Stimulated activated CD8-positive, alpha-beta memory T cell treated with anti-CD3 and anti-CD28 coated beads, Interleukin-4, amount 100 ng/mL, for 48 hours (primary cell): Measurements from ENCODE around the gene LDHD.

ENCODE experiments used
- DNase-seq: peaks from one replicate; pipeline ENCODE4 v3.0.0-alpha.2; 2020

LDHD gene

DNA sequence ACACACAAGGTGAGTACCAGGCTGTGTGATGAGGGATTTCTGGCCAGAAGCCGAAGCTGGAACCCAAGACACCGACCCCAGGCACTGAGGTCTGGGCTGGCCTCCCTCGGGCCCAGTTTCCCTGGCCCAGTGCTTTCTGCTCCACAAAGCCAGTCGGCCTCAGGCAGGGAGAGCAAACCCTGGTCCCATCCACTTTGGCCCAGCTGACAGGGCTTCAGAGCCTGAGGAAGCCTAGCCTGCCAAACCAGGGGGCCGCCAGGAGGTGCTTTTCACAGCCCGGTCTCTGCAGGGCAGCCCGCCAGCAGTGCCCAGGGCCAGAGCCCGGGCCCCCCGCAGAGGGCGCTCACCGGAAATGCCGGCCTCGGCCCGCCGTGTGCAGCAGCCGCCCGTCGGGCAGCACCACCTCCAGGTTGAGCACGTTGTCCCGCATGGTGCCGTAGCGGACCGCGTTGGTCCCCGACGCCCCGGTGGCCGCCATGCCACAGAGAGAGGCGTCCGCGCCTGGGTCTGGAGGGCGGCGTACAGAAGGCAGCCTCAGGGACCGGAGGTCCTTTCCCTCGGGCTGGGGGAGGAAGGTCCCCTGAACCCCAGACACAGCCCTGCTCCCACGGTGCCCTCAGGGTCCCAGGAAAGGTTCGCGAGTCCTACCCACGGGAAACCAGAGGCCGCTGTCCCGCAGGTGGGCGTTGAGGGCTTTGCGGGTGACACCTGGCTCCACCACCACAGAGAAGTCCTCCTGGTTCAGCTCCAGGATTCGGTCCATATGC, 2.2 kb downstream of the LDHD start:
- DNase-seq: no peak

DNA sequence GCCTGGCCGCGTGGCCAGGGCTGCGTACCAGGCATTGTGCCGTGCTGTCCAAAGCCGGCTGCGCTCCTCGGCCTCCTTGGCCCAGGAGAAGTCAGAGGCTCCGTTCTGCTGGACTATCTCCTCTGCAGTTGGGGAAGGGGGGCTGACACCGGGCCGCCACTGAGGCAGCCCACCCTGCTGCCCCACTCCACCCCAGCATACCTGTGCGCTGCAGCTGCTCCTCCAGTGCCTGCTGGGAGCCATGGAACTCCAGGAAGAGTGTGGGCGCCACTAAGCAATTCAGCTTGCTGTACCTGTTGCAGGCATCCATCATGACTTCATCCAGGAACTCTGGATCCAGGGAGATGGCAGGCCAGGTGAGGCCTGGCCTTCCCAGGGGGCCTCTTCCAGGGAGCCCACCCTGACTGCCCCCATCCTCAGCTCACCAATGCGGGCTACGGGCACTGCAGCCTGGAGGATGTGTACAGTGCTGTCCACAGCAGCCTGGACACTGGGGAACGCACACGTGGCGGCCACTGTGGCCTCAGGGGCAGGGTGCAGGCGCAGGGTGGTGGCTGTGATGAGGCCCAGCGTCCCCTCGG, 2.9 kb downstream of the LDHD start:
- DNase-seq: no peak

DNA sequence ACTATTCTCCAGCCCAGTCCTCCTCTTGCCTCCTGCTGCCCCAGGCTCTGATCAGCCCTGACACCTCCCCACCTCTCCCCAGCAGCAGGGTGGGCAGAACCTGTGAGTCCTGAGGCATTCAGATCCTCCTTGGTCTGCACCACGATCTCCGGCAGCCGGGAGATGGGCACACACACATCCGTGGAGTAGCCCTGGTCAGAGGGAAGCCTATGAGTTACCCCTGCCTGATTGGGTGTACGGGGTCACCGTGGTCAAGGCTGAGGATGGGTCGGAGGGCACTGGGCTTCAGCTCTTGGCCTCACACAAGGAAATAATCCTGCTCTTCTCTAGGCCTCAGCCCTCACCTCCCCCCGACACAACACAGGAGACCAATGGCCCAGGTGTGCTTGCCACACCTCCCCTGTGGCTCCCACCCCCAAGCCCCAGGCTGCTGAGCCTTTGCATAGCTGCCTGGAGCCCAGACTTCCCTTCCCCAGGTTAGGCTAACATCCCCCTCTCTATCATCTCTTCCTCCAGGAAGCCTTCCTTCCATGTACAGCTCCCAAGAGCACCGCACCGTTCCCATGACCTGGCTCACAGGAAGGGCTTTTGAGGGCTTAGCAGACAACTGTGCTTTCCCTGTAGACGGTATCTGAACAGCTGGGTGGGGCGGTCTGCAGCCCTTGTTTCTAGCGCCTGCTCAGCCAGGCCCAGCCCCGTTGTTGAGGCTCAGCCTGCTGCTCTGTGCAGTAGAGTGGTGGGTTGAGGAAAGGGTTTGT, 3.7 kb downstream of the LDHD start:
- no peak for DNase-seq

DNA sequence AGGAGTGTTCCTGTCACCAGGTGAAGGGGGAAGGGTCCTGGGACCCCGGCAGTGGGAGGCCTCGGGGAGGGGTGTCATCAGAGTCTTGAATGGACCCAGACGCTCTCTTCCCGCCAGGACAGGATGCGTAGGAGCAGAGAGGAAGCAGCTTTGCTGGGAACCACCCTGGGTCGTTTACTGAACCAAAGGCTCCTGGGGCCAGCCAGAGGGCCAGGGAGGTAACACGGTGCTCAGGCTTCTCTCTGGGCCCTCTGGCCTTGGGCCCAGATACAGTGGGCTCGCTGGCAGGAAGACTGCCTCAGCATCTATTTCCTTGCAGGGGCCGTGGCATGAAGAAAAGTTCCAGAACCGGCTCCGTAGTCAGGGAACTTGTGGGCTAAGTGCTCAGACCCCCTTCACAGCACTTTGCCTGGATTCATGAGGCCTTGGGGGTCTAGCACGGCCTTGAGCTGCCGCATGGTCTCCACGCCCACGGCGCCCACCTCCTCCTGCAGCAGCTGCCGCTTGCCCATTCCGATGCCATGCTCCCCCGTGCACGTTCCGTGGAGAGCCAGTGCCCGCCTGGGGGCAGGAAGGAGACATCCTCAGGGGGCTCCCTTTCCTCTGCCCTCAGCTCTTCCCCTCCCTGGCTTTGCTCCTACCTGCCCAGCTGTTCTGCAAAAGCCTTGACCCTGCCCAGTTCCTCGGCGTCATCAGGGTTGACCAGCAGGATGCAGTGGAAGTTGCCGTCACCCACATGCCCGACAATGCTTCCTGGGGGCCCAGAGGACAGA, 4.4 kb downstream of the LDHD start:
- no peak for DNase-seq

DNA sequence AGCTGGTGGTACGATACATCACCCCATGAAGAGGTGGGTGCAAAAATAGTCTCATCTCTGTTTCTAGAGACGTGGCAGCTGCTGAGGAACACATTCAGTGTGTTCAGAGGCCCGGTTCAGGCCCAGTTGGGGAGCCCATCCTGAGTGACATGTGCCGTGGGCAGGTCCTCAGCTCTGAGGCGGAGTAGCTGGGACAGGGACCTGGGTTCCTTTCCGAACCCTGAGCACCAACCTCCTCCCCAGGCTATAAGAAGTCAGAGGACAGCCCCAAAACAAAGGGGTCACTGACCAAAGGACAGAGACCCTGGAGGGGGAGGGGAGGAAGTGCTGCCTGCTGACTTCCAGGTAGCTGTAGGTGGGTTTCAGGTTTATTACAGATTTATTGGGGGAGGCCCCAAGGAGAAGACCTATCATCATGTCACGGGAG, 5.1 kb downstream of the LDHD start:
- no peak for DNase-seq

DNA sequence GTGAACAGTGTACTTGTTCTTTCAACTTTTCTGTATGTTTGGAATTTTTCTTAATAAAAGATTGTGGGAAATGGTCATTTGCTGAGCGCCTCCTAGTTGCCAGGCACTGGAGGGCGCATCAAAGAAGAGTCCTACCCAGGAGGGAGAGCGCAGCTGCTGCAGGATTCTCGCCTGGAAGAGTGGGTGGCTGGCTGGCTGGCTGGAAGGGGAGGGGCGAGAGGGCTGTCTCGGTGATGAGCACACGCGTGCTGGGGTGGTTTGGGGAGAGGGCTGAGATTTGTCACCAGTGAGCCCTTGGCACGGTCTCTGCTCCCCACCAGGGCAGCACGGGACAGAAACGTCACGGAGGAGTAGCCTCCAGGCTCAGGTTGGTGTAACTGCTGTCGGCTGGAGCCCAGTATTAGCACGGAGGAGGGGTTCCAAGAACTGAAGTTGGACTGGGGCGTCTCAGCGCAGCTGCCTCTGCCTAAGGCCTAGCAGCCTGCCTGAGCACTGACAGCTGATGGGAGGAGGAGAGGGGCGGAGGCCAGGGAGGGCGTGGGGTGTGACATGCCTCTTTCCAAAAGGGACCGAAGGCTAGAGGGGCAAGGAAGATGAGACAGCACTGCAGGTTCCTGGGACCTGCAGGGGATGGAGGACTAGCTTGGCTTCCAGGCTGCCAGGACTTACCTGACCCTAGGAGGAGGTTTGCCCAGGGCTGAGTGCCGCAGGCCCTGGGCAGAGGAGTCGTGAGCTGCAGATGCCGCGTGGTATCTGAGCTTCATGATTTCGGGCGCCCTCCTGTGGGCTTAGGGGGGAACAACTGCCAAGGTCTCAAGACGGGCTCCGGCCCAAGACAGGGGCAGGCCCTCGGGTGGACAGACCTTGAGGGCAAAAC, 5.7 kb downstream of the LDHD start:
- DNase-seq: peak; percentile 89

DNA sequence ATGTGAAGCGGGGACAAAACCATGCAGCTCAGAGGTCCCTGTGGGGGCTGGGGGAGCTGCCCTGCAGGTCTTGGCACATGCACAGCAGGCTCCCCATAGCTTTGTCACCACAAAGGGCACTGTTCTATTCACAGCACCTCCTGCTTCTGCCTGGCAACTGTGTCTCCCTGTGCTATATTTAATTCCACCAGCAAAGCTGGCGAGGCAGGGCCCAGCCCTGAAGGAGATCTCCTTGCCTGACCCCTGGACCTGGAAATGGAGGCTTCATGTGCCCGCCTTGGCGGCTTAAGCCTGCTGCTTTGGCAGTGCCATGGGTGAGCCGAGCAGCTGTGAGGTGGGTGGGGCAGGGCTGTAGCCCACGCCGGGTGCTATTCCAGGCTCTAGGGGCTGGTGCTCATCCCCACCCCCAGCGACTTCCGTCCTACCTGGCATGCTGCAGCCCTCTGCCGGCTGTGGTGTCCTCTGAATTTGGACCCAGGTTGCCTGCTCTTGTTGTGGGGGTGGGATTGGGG, 6.8 kb downstream of the LDHD start:
- no peak for DNase-seq

DNA sequence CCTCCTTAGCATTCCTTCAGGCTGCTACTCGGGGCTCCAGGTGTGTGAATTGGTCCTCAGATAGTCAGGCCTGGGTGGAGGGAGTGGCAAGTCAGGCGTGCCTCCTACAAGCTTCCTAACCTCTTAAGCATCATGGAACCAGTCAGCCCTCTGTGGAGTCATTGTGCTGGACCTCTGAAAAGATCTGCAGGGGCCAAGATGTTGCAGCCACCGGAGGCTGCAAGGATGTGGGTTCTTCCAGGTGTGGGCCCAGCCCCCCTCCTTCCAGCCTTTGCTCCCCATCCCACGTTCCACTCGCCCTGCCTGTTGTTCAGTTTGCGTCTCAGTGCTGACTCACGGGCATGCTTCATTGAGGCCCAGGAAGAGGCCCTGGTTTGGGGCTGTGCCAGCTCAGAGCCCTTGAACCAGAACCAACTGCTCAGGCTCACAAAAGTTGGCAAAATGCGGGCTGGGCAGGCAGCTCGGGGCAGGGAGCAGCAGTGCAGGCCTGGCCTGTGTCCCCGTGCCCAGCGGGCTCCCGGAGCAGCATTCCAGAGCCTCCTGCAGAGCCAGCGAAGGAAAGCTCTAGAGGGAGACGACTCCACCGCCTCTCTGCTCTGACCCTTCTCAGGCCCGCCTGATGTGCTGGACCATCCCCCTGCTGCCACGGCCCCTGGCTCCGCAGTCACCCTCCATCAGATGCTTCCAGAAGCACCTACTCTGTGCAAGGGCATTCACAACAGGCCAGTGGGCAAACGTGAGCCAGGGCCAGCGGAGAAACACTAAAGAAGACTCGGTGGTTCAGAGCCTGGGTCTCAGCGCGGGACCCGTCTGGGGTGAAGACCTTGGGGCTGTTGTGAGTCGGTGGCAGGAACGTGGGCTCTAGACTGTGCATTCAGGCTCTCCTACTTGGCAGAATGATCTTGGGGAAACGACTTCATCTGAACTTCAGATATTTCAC, 7.5 kb downstream of the LDHD start:
- DNase-seq: peak; percentile 83

DNA sequence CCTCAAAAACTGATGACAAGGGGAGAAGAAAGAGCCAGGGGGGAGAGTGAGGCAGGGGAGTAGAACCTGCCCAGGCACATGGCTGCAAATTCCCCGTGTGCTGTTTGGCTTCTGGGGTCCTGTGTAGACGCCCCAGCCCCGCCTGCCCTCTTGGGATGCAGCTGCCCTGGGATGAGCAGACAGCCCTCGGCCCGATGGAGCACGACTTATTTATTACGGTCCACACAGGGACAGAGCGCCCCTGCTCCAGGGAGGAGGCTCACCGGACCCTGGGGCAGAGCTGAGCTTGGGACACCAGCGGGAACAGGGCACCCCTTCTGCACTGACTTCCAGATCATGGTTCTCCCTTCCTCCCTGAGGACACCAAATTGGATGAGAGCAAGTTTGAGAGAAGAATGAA, 9.1 kb downstream of the LDHD start:
- DNase-seq: no peak

DNA sequence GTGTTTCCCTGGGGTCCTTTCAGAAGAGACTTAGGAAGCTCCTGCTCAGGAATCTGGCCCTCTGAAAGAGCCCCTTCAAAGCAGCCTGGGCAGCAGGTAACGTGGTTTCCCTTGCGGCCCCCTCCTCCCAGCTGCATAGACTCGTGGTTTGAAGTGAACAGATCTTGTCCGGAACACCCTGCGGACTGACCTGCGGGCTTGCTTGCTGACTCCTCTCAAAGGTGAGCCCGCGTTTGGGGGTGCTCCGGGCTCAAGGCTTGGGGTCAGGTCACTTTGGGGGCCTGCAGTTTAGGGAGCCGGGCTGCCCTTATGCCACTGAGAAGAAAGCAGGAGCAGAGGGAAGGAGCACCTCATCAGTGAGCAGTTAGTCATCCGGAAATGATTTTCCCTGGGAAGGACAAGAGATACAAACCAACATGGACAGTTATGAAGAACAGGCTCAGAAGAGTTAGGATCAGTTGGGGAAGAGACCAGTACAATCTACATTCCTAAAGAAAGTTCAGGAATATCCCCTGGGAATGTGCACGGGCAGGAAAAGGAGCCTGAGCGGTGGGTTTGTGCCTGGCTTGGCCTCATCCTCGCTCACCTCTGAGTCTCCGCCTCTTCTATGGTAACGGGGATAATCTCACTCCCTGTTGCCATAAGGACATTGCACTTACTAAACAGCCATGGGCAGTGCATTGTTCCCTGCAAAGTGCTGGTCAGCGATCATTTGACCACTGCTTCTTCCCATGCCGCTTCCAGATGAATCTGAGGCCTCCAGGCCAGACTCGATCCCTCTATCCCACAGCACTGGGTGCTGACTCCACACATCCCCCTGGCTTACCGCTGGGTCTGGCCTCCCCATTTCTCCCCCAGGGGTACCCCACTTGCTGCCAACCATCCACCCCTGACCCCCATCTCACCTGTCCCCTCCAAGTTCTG, 10.0 kb downstream of the LDHD start:
- no peak for DNase-seq

DNA sequence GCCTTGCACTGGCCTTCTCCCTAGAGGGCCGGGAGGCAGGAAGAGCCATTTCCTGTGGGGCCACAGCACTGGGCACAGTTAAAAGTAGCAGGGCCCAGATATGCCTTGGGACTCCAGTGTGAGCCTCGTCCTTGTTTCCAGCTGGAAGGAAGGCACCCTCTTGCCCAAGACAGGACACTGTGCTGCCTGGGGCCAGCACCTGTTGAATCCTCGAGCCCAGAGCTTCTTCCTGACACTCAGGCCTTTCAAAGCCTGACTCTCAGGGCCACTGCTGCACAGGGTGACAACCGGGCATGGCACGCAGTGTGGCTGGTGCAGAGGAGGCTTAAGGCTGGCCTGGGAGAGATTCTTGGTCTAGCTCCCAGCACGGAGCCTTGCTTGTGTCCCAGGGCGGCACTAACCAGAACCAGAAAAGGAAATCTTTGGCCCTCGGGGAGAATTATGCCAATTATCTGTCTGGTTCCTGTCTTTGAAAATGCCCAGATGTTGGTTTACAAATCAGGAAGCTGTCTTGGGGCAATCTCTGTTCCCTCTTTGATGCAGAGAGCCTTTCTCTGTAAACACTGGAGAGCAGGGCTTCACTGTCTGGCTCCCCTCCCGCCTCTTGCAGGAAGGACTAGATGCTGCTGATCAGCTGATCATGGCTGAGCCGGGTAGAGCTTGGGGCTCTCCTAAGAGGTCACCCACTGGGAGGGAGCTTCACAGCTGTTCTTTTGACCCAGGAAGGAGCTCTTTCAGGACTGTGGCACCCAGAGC, 11.1 kb downstream of the LDHD start:
- no peak for DNase-seq

DNA sequence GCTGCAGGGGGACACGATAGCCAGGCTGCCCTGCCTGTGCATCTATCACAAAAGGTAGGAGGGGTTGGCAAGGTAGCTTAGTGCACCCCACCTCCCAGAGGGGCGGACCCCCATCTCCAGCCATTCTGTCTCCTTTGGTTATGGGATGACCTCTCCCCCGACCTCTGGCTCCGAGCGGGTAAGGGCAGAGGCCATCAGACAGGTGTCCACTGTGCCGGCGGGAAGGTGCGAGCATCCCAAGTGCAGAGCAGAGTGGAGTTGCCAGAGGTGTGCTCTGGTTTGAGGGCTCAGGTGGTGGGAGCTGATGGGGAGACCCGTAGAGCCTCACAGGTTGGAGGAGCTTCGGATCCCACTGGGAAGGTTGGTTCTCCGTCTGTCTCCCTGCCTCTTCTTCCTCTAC, 11.7 kb downstream of the LDHD start:
- DNase-seq: no peak

DNA sequence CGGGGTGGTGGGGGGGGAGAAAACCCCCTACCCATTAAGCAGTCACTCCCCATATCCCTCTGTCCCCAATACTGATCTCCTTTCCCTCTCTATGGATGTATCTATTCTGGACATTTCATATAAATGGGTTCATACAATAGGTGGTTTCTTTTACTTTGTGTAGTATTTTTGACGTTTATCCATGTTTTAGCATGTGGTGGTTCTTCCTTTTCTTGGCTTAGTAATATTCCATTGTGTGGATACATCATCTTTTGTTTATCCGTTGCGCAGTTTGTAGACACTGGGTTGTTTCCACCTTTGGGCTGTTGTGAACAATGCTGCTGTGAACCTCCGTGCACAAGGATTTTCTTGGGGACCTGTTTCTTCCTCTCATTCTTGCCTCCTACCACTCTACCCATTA, 12.6 kb downstream of the LDHD start:
- DNase-seq: no peak

DNA sequence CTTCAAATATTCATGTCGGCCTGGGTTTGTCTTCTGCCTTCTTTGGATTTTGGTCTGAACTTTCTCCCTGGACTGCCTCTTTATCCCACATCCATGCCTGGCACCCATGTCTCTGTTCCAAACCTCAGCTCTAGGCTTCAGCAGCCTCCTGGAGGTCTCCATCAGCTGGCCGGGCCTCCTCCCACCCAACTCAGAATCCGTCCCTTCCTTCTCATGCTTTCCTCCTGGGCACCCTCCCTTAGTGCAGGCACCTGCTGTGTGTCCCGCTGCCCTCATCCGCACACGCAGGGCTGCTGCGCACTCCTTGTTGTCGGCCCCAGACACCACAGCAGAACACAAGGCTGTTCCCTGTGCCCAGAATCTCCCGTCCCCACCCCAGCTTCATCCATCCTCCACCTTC, 14.0 kb downstream of the LDHD start:
- no peak for DNase-seq

DNA sequence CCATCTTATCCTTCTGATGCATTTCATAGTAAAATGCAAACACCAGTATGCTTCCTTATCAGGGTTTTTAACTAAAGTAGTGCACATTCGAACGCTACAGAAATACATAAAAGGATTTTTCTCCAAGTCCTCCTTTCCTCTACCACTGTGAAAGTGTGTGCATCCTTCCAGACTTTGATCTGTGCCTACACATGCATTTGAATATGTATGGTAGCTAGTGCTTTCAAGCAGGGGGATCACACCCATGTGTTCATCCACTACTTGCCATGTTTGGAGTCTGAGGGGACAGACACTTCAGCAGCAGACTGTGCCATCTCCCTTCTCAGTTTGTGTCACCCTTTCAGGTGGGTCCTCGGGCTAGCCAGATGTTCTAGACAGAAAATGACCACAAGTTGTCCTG, 14.9 kb downstream of the LDHD start:
- no peak for DNase-seq

DNA sequence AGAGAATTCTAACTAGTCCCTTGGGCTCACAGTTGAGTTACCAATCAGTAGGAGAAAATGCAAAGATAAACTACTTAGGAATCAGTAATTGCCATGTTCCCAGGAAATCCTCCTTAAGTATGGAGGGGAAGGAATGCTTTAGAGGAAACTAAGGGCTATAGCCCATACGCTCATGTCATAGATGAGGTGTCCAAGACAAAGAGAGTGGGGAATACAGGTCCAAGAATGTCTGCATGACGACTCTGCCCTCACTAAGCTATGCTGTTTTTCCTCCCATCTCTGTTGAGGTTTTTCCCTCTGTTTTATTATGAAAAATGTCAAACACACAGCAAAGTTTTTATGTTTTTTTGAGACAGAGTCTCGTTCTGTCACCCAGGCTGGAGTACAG, 16.0 kb downstream of the LDHD start:
- no peak for DNase-seq

DNA sequence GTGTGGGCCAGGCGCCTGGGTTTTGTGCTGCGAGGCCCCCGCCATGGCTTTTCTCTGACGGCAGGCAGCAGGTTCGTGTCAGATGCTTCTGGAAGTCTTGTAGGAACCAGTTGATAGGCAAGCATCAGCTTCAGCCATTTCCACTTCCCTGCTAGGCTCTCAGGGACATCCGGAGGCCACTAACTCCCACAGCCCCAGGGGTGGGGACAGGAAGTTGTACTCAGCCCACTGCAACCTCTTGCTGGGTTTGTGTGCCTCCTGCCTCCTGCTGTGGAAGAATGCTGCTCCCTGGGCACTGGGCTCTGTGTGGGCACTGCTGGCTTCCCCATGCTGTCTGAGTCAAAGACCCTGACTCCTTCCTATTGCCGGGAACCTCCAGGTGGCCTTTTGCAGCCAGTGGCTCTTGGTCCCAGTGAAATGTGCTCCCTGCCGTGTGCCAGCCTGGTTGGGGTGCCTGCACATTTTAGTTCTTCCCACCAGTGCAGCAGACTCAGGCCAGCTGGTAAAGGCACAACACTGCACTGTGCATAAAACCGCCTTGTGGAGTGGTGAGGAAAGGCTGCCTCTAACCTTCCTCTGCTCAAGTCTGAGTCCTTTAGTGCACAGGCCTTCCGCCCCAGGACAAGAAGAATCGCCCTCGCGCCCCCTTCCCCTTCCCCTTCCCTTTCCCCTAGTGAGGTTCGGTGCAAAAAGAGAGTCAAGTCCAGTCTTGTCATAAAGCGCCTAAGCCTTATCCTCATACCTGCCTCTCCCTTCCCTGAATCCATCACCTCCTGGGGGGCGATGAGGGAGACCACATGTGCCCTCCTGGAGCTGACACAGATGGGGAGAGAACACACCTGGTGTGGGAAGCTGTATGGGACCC, 16.6 kb downstream of the LDHD start:
- DNase-seq: peak; percentile 63

DNA sequence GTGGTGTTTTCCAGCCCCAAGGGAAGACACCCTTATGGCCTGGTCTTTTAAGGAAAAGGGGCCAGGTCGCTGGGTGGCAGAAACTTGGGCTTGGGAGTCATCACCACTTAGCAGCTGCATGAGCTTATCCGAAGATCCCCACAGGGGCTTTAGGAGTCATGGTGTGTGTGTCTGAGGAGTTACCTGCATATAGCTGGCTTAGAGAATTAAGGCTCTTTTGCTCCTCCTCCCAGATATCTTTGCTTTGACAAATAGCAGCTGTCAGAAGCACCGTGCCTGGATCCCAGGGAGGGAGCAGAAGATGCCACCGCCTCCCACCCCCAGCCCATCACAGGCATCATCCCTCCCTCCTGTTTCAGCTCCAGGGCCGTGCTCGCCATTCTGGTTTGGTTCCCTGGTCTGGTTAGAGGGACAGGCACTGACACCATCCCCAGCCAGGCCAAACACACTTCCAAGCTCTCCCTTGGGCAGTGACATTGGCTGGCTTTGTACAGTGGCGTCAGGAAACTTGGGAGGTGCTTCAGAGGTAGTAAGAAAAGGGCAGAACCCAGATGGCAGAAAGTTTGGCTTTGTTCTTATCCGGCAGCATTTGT, 17.4 kb downstream of the LDHD start:
- no peak for DNase-seq
